CD4-positive, alpha-beta T cell treated with Interleukin-12 subunit alpha and Interleukin-12 subunit beta, for 1 hour (primary cell): ENCODE results near the gene IL1R2.
"Not testable (repeated sequence)": the region's sequence is repeated elsewhere in the genome, so short reads cannot be mapped to it uniquely, and the experiment has no call there.

Experiments used
- DNase-seq: peaks from one replicate; pipeline ENCODE4 v3.0.0-alpha.2; 2020

IL1R2 gene

GRCh38 chr2:102000813-102001766, 9.3 kb downstream of the IL1R2 start:
- DNase-seq = no peak

- no peak for DNase-seq
Measured at GRCh38 chr2:102001767-102002142, 10.0 kb downstream of the IL1R2 start.

- DNase-seq = no peak
Measured at GRCh38 chr2:102002228-102002627, 10.5 kb downstream of the IL1R2 start.

- DNase-seq = not testable (repeated sequence)
Measured at GRCh38 chr2:102002909-102003308, 11.1 kb downstream of the IL1R2 start.

GRCh38 chr2:102003696-102004095, 11.9 kb downstream of the IL1R2 start:
- no peak for DNase-seq

- no peak for DNase-seq
Measured at GRCh38 chr2:102004581-102004980, 12.8 kb downstream of the IL1R2 start.

GRCh38 chr2:102005449-102005848, 13.7 kb downstream of the IL1R2 start:
- DNase-seq = no peak

GRCh38 chr2:102005989-102006885, 14.5 kb downstream of the IL1R2 start:
- DNase-seq = peak; percentile 44

- DNase-seq = no peak
Measured at GRCh38 chr2:102006886-102007278, 15.1 kb downstream of the IL1R2 start.

- no peak for DNase-seq
Measured at GRCh38 chr2:102008490-102008889, 16.7 kb downstream of the IL1R2 start.

- no peak for DNase-seq
Measured at GRCh38 chr2:102009557-102009956, 17.8 kb downstream of the IL1R2 start.

GRCh38 chr2:102010902-102011301, 19.1 kb downstream of the IL1R2 start:
- DNase-seq = no peak

GRCh38 chr2:102012061-102012614, 20.4 kb downstream of the IL1R2 start:
- DNase-seq = no peak

GRCh38 chr2:102013206-102014040, 21.7 kb downstream of the IL1R2 start:
- DNase-seq = no peak

- DNase-seq = no peak
Measured at GRCh38 chr2:102014041-102014345, 22.2 kb downstream of the IL1R2 start.

- DNase-seq = no peak
Measured at GRCh38 chr2:102015399-102015798, 23.6 kb downstream of the IL1R2 start.

GRCh38 chr2:102016399-102016955, 24.7 kb downstream of the IL1R2 start:
- DNase-seq = no peak

GRCh38 chr2:102018823-102019445, 27.2 kb downstream of the IL1R2 start:
- DNase-seq = no peak

GRCh38 chr2:102020596-102021170, 28.9 kb downstream of the IL1R2 start:
- DNase-seq = peak; percentile 81

- DNase-seq = no peak
Measured at GRCh38 chr2:102021779-102022178, 30.0 kb downstream of the IL1R2 start.

- DNase-seq = no peak
Measured at GRCh38 chr2:102022884-102023539, 31.3 kb downstream of the IL1R2 start.
